ENCODE measurements around the gene ERI2.
A peak's percentile ranks its signal among the peaks of the same experiment; 100 is the strongest.

ERI2 gene

DNA sequence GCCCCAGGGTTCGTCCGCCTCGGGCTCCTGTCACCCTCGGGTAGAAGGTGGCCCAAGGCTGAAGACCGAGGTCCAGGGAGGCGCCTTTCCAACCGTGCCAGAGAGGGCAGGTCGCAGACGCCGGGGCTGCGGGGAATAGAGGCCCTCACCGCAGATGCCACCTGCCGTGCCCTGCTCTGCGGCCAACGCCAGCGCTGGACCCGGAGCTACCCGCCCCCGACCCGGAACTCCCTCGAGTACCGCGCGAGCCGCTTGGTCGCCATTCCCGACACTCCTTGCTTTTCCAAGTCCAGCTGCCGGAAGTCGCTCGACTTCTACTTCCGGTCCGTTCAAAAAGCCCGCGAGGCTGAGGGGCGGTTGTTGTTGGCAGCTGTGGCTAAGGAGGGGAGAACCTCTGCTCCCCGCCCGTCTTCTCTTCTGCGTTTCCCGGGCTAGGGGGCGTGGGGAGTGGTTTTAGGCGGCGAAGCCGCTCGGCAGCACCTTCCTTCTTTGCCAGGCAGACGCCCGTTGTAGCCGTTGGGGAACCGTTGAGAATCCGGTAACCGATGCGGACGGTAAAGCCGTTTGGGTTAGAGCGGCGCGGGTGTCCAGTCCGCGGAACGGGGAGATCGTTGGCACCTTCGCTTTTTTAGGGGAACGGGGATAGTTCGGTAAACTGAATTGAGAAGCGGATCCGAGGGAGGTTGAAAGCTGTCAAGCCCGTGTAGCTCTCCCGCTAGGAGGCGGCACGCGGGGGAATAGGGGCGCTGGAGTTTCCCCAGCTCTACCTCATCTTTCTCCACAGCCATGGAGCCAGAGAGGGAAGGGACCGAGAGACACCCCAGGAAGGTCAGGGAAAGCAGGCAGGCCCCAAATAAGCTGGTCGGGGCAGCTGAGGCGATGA, at the start of gene ERI2, which contains the start of gene REXO5:
Gene ERI2, minus strand, starts transcription at position 305 of the 883 bp plus-strand sequence. Its CDS starts 42 bp downstream, at position 263.
Gene REXO5, plus strand, starts transcription at position 360 of the 883 bp plus-strand sequence. Its CDS starts 427 bp downstream, at position 787.
- peak; percentile 98 for DNase-seq

DNA sequence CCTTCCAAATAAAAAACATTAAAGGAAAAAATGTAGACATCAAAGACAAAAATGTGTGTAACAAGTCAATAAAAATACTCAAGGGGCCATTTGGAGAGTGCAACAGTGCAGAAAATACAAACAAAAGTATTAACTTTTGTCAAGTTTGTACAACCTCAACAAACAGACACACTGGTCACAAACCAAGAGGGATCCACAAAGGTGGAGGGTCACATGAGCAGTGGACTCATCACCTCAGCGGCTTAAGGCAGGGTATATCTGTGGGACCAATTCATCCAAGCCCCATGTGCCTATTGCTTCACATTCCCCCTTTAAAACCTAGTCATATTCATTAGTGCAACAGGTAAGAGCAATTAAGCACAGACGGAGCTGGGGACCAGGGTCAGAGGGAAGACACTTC, 48.7 kb upstream of the ERI2 start:
- no peak for DNase-seq

- DNase-seq: no peak
Measured at GRCh38 chr16:20853981-20854620, 47.8 kb upstream of the ERI2 start.

- DNase-seq: no peak
Measured at GRCh38 chr16:20853143-20853542, 46.9 kb upstream of the ERI2 start.

GRCh38 chr16:20851601-20852000, 45.3 kb upstream of the ERI2 start:
- peak; percentile 77 for DNase-seq

- DNase-seq: no peak
Measured at GRCh38 chr16:20850981-20851380, 44.7 kb upstream of the ERI2 start.

GRCh38 chr16:20849589-20850390, 43.5 kb upstream of the ERI2 start:
- DNase-seq: peak; percentile 74

DNA sequence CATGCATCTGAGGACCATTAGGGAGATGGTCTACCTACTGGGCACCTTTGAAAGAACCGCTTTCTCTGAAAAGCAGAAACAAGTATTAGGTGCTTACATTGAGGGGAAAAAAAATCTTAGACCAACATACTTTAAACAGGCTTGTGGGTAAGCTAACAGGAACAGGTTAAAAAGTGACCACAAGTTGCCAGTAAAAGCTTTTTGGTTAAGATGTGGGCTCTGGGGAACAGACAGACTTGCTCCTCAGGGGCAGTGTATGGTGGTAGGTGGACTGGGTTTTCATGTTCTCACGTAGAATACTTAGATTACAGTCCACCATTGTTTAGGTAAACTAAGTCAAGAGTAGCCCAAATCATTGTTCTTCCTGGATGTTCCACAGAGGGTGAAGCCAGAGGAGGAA, 41.3 kb upstream of the ERI2 start:
- no peak for DNase-seq

DNA sequence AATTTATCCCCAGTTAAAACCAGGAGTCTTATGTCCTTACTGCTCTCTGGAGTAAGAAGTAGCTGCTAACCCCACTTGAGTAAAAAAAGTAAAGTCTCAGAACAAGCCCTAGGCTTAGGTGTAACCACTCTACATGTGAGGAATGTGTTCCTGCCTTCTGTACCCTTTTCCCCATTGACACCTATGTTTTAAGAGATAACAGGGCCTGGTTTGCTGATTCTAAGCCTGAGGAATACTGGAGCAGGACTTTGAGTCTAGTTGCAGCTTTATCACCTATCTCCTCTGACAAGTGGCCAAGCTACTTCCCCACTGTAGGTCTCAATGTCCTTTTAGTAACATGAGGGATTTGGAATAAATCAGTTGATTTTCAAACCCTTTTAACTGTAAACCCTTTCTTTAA, 40.3 kb upstream of the ERI2 start:
- DNase-seq: no peak

DNA sequence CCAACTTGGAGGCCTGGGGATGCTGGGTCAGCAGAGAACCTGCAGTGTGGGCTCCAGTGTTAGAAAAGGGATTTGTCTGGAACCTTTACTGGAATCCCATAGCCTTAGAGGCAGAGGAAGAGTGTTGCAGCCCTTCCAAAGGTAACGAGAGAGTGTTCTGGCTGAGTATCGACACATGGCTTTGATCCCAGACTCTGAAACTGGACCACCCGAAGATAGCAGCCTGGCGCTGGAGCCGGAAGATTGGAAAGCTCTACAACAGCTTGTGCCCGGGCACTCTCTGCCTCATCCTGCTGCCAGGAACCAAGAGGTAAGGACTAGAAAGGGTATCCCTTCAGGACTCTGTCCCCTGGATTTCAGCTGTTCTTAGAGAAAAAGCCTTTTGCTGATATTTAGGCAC, 39.8 kb upstream of the ERI2 start:
- DNase-seq: no peak

GRCh38 chr16:20844588-20844987, 38.3 kb upstream of the ERI2 start:
- no peak for DNase-seq

- no peak for DNase-seq
Measured at GRCh38 chr16:20844054-20844453, 37.8 kb upstream of the ERI2 start.

- DNase-seq: no peak
Measured at GRCh38 chr16:20839504-20839903, 33.2 kb upstream of the ERI2 start.

- DNase-seq: no peak
Measured at GRCh38 chr16:20838240-20838639, 32.0 kb upstream of the ERI2 start.

DNA sequence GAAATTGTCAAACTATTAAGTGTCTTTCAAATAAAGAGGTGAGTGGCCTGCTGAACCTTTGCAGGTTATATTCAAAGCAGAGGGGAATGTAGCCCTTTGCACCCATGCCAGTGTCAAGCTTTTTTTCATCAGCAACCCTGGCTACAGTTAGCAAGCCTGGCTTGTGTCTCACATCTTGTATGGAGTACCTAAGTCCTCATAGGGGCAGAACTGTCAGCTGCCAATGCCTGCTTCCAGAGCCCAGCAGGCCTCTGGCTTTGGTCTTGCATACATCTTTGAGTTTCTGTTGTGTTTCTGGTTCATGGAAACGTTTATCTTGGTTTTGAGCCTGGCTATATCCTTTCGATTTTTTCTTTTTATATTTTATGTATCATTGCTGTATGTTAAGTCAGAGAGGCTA, 26.8 kb upstream of the ERI2 start:
- DNase-seq: no peak

DNA sequence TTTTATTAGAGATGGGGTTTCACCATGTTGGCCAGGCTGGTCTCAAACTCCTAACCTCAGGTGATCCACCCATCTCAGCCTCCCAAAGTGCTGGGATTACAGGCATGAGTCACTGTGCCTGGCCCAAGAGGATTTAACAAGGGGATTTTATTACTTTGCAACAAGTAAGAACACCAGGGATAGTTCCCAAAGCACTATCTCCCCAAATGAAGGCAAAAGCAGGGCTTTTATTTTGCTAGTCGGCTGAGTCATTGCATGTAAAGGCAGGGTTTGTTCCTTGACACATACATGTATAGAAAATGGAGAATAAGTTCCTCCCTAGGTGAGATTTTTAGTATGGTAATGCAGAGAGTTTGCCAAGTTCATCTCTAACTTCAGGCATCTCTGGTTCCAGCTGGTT, 24.1 kb upstream of the ERI2 start:
- DNase-seq: no peak

DNA sequence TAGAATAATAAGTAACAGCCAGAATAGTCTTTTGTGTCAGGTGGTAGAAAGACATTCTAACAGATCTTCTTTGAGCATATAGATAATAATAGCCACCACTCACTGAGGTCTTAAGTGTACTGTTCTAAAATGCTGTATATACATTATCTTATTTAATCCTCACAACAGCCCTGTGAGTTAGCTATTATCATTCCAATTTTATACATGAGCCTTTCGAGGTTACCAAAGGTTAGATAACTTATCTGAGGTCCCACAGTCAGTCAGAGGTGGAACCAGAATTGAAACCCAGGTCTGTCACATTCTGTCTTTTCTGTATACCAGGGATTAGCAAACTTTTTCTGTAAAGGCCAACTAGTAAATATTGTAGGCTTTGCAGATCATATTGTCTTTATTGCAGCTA, 23.3 kb upstream of the ERI2 start:
- no peak for DNase-seq

- no peak for DNase-seq
Measured at GRCh38 chr16:20826039-20826566, 19.8 kb upstream of the ERI2 start.

GRCh38 chr16:20822521-20823325, 16.5 kb upstream of the ERI2 start:
- no peak for DNase-seq

GRCh38 chr16:20821682-20822081, 15.4 kb upstream of the ERI2 start:
- no peak for DNase-seq

GRCh38 chr16:20818929-20819585, 12.8 kb upstream of the ERI2 start:
- no peak for DNase-seq

GRCh38 chr16:20814784-20815183, 8.5 kb upstream of the ERI2 start:
- no peak for DNase-seq

Data from islet precursor cell (in vitro differentiated cells).